ENCODE measurements around the gene AFAP1. TPM values are rescaled to one million over a fixed set of nuclear protein-coding genes. Genes with fewer than 3 reads are reported as not detected.

Gene AFAP1
- total RNA-seq, 2 experiments from 2014 or later: 7.1 to 7.9 TPM

- peaks cover 20% of the 10 kb centered on the region for H3K4me1 Mint-ChIP-seq
- ChIA-PET POLR2A (no interaction called here), CTCF (interaction anchor here (0.7 to 3.9 kb wide), 6 partner anchors 8 to 1484 kb away, joined by 3 to 16 read pairs (median 4); no protein-coding TSS in a partner anchor)
- H3K9me3 Mint-ChIP-seq: no peaks in the 10 kb centered on the region
- DNase-seq: no peak
- no peaks in the 10 kb centered on the region for H3K27me3 Mint-ChIP-seq
- H3K36me3 Mint-ChIP-seq (ENCODE audit: low read depth): peaks cover 2% of the 10 kb centered on the region
- H3K4me3 Mint-ChIP-seq: no peak overlapping the region
- no peak overlapping the region for H3K27ac Mint-ChIP-seq
These were observed 170.1 kb downstream of the AFAP1 start for GRCh38 chr4:7769396-7770223.

DNA sequence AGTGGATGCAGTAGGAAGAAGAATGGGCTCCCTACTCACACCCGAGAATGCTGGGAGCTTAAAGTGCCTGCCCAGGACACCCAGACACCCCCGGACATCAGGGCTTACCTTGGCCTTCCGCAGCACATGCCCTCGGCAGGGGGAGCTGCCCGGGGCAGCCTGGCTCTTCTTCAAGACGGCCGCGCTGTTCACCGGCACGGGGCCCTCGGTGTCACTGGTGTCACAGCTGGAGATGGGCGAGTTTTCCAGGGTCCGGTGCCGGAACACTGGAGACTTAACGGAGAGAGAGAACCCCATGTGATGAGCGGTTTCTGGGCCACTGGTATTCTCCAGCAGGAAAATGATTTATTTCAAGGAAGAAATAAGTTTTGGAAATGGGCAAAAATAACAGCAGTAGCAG lies 170.9 kb downstream of the AFAP1 start:
- H3K27me3 Mint-ChIP-seq: no peaks in the 10 kb centered on the region
- ChIA-PET CTCF (interaction anchor here (0.8 to 3.9 kb wide), 2 partner anchors 33 to 36 kb away, joined by 4 to 16 read pairs; no protein-coding TSS in a partner anchor), POLR2A (no interaction called here)
- H3K36me3 Mint-ChIP-seq (ENCODE audit: low read depth): peaks cover 2% of the 10 kb centered on the region
- no peak overlapping the region for H3K27ac Mint-ChIP-seq
- H3K9me3 Mint-ChIP-seq: no peaks in the 10 kb centered on the region
- peaks cover 20% of the 10 kb centered on the region for H3K4me1 Mint-ChIP-seq
- H3K4me3 Mint-ChIP-seq: no peak overlapping the region
- no peak for DNase-seq

DNA sequence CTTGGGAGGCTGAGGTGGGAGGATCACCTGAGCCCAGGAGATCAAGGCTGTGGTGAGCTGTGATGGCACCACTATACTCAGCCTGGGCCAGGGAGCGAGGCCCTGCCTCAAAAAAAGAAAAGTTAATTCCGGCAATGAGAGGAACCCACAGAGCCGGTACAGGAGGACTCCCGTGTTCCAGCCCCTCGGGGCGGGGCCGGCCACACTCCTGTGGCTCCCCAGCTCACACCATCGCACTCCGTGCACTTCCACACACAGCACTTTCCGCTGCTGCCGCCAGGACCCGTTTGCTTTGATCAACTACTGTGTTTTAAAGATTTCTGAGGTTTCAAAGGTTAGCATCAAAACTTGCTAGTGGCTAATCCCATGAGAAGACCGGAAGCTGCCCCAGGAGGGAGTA lies 171.7 kb downstream of the AFAP1 start:
- Mint-ChIP-seq H3K4me3 (no peak overlapping the region), H3K36me3 (ENCODE audit: low read depth) (peaks cover 2% of the 10 kb centered on the region), H3K4me1 (peaks cover 20% of the 10 kb centered on the region), H3K9me3 (no peaks in the 10 kb centered on the region), H3K27me3 (no peaks in the 10 kb centered on the region), H3K27ac (no peak overlapping the region)
- ChIA-PET CTCF (interaction anchor here (3.9 kb wide), 1 partner anchor 34 kb away, joined by 16 read pairs; no protein-coding TSS in a partner anchor), POLR2A (no interaction called here)
- no peak for DNase-seq

DNA sequence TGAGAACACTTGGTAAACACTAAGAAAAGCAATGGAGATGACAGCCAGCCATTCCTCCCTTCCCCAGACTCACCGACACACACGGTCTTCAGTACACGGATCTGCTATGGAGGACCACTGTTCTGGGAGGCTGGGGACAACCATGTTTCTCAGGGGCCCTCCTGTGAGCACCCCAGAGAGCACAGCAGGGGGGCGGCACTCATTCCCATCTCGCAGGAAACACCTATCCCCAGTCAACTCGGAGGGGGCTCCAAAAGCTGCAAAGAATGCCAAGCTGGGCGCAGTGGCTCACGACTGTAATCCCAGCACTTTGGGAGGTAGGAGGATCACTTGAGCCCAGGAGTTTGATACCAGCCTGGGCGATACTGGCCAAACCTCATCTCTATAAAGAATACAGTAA lies 172.1 kb downstream of the AFAP1 start:
- CTCF ChIA-PET: interaction anchor here (3.9 kb wide), 1 partner anchor 35 kb away, joined by 16 read pairs; no protein-coding TSS in a partner anchor
- POLR2A ChIA-PET: no interaction called here

GRCh38 chr4:7766661-7767345 lies 172.9 kb downstream of the AFAP1 start:
- H3K9me3 Mint-ChIP-seq: no peaks in the 10 kb centered on the region
- ChIA-PET CTCF (interaction anchor here (3.9 kb wide), 1 partner anchor 35 kb away, joined by 16 read pairs; no protein-coding TSS in a partner anchor), POLR2A (no interaction called here)
- no peaks in the 10 kb centered on the region for H3K27me3 Mint-ChIP-seq
- H3K4me1 Mint-ChIP-seq: peaks cover 20% of the 10 kb centered on the region
- H3K4me3 Mint-ChIP-seq: no peak overlapping the region
- DNase-seq: no peak
- peaks cover 2% of the 10 kb centered on the region for H3K36me3 Mint-ChIP-seq (ENCODE audit: low read depth)
- H3K27ac Mint-ChIP-seq: no peak overlapping the region

More for the DNA sequence above, 172.1 kb downstream of the AFAP1 start:
- Mint-ChIP-seq H3K9me3 (no peaks in the 10 kb centered on the region), H3K27ac (no peak overlapping the region), H3K36me3 (ENCODE audit: low read depth) (peaks cover 2% of the 10 kb centered on the region), H3K27me3 (no peaks in the 10 kb centered on the region), H3K4me3 (no peak overlapping the region), H3K4me1 (peaks cover 20% of the 10 kb centered on the region)
- DNase-seq: no peak

DNA sequence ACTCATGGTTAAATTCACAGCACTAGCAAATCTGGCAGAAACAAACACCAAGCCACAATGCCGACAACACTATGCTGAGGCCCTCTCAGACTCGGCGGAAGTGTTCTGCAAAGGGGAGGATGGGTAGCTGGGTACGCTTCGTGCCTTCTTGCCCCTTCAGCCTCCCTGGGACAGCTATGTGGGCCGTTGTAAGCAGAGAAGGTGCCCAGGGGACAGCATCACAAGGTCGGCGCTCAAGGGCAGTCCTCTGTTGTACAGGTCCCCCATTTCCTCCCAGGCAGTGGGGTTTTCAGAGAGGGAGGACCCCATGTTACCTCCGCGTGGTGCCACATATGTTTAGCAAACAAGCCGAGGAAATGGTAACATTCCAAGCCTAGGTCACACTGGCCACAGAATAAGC lies 173.6 kb downstream of the AFAP1 start:
- no peak overlapping the region for H3K4me3 Mint-ChIP-seq
- no peaks in the 10 kb centered on the region for H3K36me3 Mint-ChIP-seq (ENCODE audit: low read depth)
- CTCF ChIA-PET: no interaction called here
- no peaks in the 10 kb centered on the region for H3K9me3 Mint-ChIP-seq
- no peak for DNase-seq
- no peaks in the 10 kb centered on the region for H3K27me3 Mint-ChIP-seq
- H3K27ac Mint-ChIP-seq: no peak overlapping the region
- POLR2A ChIA-PET: no interaction called here
- H3K4me1 Mint-ChIP-seq: peaks cover 18% of the 10 kb centered on the region

DNA sequence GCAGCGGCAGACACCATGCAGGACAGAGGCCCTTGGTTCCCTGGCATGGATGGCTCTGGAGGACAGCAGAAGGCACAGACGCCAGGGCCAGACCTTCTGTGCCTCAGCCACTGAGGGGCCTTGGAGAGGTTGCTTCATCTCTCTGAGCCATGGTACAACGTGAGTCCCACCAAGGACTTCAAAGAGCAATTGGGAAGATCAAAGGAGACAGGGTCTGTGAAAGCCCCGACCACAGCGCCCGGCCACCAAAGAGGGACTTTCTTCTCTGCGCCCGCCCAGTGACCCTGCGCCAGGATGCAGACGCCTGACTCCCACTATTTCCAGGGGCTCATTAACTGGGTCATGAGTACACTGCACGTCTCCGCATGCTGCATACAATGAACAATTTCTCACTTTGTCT lies 174.0 kb downstream of the AFAP1 start:
- ChIA-PET CTCF (no interaction called here), POLR2A (no interaction called here)
- Mint-ChIP-seq H3K36me3 (ENCODE audit: low read depth) (no peaks in the 10 kb centered on the region), H3K27ac (no peak overlapping the region), H3K4me3 (no peak overlapping the region), H3K4me1 (peaks cover 13% of the 10 kb centered on the region), H3K27me3 (no peaks in the 10 kb centered on the region), H3K9me3 (no peaks in the 10 kb centered on the region)
- no peak for DNase-seq

DNA sequence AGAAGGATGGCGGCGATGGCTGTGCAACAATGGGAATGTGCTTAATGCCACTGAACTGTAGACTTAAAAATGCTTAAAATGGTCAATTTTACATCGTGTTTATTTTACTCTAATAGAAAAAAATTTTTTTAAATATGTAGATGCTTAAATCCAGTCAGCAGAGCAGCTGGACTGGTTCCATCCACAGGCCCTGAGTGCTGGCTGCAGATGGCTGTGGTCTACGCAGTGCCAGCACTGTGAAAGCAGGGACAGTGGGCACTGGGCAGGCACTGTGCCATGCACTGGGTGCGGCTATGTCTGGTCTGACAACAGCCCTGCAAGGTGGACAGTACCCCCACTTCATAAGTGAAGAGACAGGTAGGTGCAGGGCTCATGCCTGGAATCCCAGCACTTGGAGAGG lies 175.2 kb downstream of the AFAP1 start:
- CTCF ChIA-PET: no interaction called here
- H3K27me3 Mint-ChIP-seq: no peaks in the 10 kb centered on the region
- H3K9me3 Mint-ChIP-seq: no peaks in the 10 kb centered on the region
- no peak overlapping the region for H3K27ac Mint-ChIP-seq
- DNase-seq: no peak
- POLR2A ChIA-PET: no interaction called here
- H3K36me3 Mint-ChIP-seq (ENCODE audit: low read depth): no peaks in the 10 kb centered on the region
- H3K4me1 Mint-ChIP-seq: peaks cover 11% of the 10 kb centered on the region
- no peak overlapping the region for H3K4me3 Mint-ChIP-seq

GRCh38 chr4:7763788-7764187 lies 175.9 kb downstream of the AFAP1 start:
- POLR2A ChIA-PET: no interaction called here
- Mint-ChIP-seq H3K27me3 (no peaks in the 10 kb centered on the region), H3K36me3 (ENCODE audit: low read depth) (no peaks in the 10 kb centered on the region), H3K4me1 (peaks cover 15% of the 10 kb centered on the region), H3K27ac (no peak overlapping the region), H3K9me3 (no peaks in the 10 kb centered on the region), H3K4me3 (no peak overlapping the region)
- CTCF ChIA-PET: no interaction called here
- DNase-seq: no peak

- Mint-ChIP-seq H3K4me1 (peaks cover 21% of the 10 kb centered on the region), H3K27ac (no peak overlapping the region), H3K9me3 (no peaks in the 10 kb centered on the region), H3K4me3 (no peak overlapping the region), H3K27me3 (no peaks in the 10 kb centered on the region), H3K36me3 (ENCODE audit: low read depth) (no peaks in the 10 kb centered on the region)
- ChIA-PET POLR2A (no interaction called here), CTCF (interaction anchor here (0.6 kb wide), 1 partner anchor 39 kb away, joined by 3 read pairs; no protein-coding TSS in a partner anchor)
- no peak for DNase-seq
These were observed 176.6 kb downstream of the AFAP1 start for GRCh38 chr4:7763106-7763505.

DNA sequence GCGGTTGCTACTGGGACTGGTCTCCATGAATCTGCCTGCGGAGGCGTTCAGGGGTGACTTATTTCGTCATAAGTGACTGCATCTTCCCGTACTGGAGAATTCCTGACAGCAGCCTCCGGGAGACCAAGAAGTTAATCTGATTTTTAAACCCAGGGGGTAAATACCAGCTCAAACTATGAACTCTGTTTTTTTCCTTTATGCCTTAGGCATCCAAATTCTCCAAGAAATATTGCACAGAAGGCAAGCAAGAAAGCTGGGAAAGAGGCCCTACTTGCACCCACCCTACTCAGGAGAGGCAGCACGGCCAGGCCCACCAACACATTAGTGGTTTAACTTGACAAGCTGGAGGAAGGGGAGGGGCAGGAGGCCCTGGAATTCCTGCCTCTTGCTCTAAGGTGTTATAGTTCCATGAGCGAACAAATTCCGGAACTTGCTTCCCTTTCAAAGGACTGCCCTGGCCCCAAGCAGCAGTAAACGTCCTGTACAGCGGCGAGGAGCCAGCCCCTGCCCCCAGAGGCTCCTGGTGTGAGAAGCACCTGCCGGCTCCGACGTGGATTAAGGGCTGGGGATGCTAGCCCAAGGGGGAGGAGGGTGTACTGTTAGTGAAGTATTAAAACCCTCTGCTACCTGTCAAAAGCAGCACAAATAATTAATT lies 177.2 kb downstream of the AFAP1 start:
- Mint-ChIP-seq H3K4me1 (peaks cover 25% of the 10 kb centered on the region), H3K9me3 (no peaks in the 10 kb centered on the region), H3K27me3 (no peaks in the 10 kb centered on the region), H3K27ac (no peak overlapping the region), H3K36me3 (ENCODE audit: low read depth) (no peaks in the 10 kb centered on the region), H3K4me3 (no peak overlapping the region)
- no peak for DNase-seq
- ChIA-PET CTCF (interaction anchor here (0.6 to 2.1 kb wide), 7 partner anchors 8 to 720 kb away, joined by 3 to 8 read pairs (median 3); partner anchors contain the start of gene TADA2B), POLR2A (no interaction called here)

- H3K27ac Mint-ChIP-seq: no peak overlapping the region
- H3K4me1 Mint-ChIP-seq: peaks cover 25% of the 10 kb centered on the region
- POLR2A ChIA-PET: no interaction called here
- DNase-seq: peak; percentile 41
- H3K4me3 Mint-ChIP-seq: no peak overlapping the region
- H3K9me3 Mint-ChIP-seq: no peaks in the 10 kb centered on the region
- no peaks in the 10 kb centered on the region for H3K36me3 Mint-ChIP-seq (ENCODE audit: low read depth)
- H3K27me3 Mint-ChIP-seq: no peaks in the 10 kb centered on the region
- CTCF ChIA-PET: interaction anchor here (0.8 to 2.1 kb wide), 6 partner anchors 8 to 719 kb away, joined by 3 to 8 read pairs (median 4); partner anchors contain the start of gene TADA2B
These were observed 177.9 kb downstream of the AFAP1 start for GRCh38 chr4:7761720-7762119.

- POLR2A ChIA-PET: no interaction called here
- H3K27me3 Mint-ChIP-seq: no peaks in the 10 kb centered on the region
- no peaks in the 10 kb centered on the region for H3K36me3 Mint-ChIP-seq (ENCODE audit: low read depth)
- DNase-seq: no peak
- no peak overlapping the region for H3K27ac Mint-ChIP-seq
- H3K4me1 Mint-ChIP-seq: peaks cover 25% of the 10 kb centered on the region
- no peaks in the 10 kb centered on the region for H3K9me3 Mint-ChIP-seq
- CTCF ChIA-PET: interaction anchor here (1.0 to 2.1 kb wide), 5 partner anchors 8 to 718 kb away, joined by 3 to 8 read pairs (median 4); partner anchors contain the start of gene TADA2B
- no peak overlapping the region for H3K4me3 Mint-ChIP-seq
These were observed 178.3 kb downstream of the AFAP1 start for GRCh38 chr4:7761312-7761711.

Data from activated CD4-positive, alpha-beta T cell treated with anti-CD3 and anti-CD28 coated beads, Interleukin-2, amount 10 ng/mL, durations not matched to agents 7 days and 5 days (primary cell).